Ishikawa (cell line): Measurements from ENCODE around the gene BAHD1.

Source experiments
- CEBPB ChIP-seq: IDR thresholded peaks from 2 replicates; pipeline ENCODE4 v1.6.1; 2012
- CREB1 ChIP-seq: IDR thresholded peaks from 2 replicates; pipeline ENCODE4 v1.6.1; 2012; ENCODE audit warnings: low read depth
- EGR1 ChIP-seq: IDR thresholded peaks from 2 replicates; pipeline ENCODE4 v1.6.1; 2012
- EP300 ChIP-seq: IDR thresholded peaks from 2 replicates; pipeline ENCODE4 v1.6.1; 2012; ENCODE audit warnings: borderline replicate concordance
- FOXM1 ChIP-seq: IDR thresholded peaks from 2 replicates; pipeline ENCODE4 v1.6.1; 2012; ENCODE audit warnings: low read depth, borderline replicate concordance
- NFIC ChIP-seq: IDR thresholded peaks from 2 replicates; pipeline ENCODE4 v1.6.1; 2012
- RAD21 ChIP-seq: IDR thresholded peaks from 2 replicates; pipeline ENCODE4 v1.6.1; 2012; ENCODE audit warnings: low read depth
- TAF1 ChIP-seq: IDR thresholded peaks from 2 replicates; pipeline ENCODE4 v1.6.1; 2012; ENCODE audit warnings: low read depth, mild to moderate bottlenecking
- TCF12 ChIP-seq: IDR thresholded peaks from 2 replicates; pipeline ENCODE4 v1.6.1; 2012; ENCODE audit warnings: low read depth
- TEAD4 ChIP-seq: IDR thresholded peaks from 2 replicates; pipeline ENCODE4 v1.6.1; 2012
- YY1 ChIP-seq: IDR thresholded peaks from 2 replicates; pipeline ENCODE4 v1.6.1; 2012; ENCODE audit warnings: low read depth
- ZBTB7A ChIP-seq: IDR thresholded peaks from 2 replicates; pipeline ENCODE4 v1.6.1; 2012; ENCODE audit warnings: low read depth
- TF ChIP-seq, protein P1 (sequence below): IDR thresholded peaks from 2 replicates; pipeline ENCODE4 v1.6.1; 2012; ENCODE audit warnings: low read depth, mild to moderate bottlenecking
- TF ChIP-seq, protein P2 (sequence below): IDR thresholded peaks from 2 replicates; pipeline ENCODE4 v1.6.1; 2012
- TF ChIP-seq, protein P3 (sequence below): IDR thresholded peaks from 2 replicates; pipeline ENCODE4 v1.6.1; 2012

BAHD1 gene

GRCh38 chr15:40461958-40462357 is 21.2 kb downstream of the BAHD1 start:
- TF ChIP-seq, protein P1, sequence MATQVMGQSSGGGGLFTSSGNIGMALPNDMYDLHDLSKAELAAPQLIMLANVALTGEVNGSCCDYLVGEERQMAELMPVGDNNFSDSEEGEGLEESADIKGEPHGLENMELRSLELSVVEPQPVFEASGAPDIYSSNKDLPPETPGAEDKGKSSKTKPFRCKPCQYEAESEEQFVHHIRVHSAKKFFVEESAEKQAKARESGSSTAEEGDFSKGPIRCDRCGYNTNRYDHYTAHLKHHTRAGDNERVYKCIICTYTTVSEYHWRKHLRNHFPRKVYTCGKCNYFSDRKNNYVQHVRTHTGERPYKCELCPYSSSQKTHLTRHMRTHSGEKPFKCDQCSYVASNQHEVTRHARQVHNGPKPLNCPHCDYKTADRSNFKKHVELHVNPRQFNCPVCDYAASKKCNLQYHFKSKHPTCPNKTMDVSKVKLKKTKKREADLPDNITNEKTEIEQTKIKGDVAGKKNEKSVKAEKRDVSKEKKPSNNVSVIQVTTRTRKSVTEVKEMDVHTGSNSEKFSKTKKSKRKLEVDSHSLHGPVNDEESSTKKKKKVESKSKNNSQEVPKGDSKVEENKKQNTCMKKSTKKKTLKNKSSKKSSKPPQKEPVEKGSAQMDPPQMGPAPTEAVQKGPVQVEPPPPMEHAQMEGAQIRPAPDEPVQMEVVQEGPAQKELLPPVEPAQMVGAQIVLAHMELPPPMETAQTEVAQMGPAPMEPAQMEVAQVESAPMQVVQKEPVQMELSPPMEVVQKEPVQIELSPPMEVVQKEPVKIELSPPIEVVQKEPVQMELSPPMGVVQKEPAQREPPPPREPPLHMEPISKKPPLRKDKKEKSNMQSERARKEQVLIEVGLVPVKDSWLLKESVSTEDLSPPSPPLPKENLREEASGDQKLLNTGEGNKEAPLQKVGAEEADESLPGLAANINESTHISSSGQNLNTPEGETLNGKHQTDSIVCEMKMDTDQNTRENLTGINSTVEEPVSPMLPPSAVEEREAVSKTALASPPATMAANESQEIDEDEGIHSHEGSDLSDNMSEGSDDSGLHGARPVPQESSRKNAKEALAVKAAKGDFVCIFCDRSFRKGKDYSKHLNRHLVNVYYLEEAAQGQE: no peak
- no peak for TF ChIP-seq NFIC
- no peak for TF ChIP-seq RAD21
- TF ChIP-seq CEBPB: no peak
- TF ChIP-seq FOXM1: no peak
- no peak for TF ChIP-seq YY1
- TF ChIP-seq TCF12: no peak
- no peak for TF ChIP-seq ZBTB7A

DNA sequence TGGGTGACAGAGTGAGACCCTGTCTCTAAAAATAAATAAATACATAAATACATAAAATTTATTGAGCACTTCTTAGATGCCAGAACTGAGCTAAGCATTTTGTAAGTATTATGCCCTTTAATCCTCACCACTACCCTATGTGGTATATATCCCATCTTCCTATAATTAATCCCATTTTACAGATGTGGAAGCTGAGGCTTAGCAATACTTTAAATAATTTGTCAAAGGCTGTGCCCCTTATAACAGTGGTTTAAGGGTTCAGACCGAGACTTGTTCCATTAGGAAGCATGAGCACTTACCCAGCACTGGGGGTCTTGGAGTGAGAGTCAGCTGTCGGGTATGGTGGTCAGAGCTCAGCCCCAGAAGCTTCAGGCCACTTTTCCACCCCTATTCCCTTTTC is 22.5 kb downstream of the BAHD1 start:
- TF ChIP-seq EP300: no peak
- no peak for TF ChIP-seq EGR1
- no peak for TF ChIP-seq TCF12
- TF ChIP-seq CREB1: no peak
- TF ChIP-seq, protein P2, sequence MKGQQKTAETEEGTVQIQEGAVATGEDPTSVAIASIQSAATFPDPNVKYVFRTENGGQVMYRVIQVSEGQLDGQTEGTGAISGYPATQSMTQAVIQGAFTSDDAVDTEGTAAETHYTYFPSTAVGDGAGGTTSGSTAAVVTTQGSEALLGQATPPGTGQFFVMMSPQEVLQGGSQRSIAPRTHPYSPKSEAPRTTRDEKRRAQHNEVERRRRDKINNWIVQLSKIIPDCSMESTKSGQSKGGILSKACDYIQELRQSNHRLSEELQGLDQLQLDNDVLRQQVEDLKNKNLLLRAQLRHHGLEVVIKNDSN: no peak
- TF ChIP-seq ZBTB7A: no peak
- TF ChIP-seq FOXM1: no peak
- TF ChIP-seq, protein P1: no peak
- TF ChIP-seq TAF1: no peak
- TF ChIP-seq CEBPB: no peak

GRCh38 chr15:40463886-40464545 is 23.3 kb downstream of the BAHD1 start:
- no peak for TF ChIP-seq FOXM1
- TF ChIP-seq, protein P3, sequence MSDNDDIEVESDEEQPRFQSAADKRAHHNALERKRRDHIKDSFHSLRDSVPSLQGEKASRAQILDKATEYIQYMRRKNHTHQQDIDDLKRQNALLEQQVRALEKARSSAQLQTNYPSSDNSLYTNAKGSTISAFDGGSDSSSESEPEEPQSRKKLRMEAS: no peak
- no peak for TF ChIP-seq YY1
- no peak for TF ChIP-seq RAD21
- no peak for TF ChIP-seq EGR1
- TF ChIP-seq NFIC: no peak
- TF ChIP-seq TCF12: no peak
- no peak for TF ChIP-seq CEBPB
- TF ChIP-seq EP300: no peak
- no peak for TF ChIP-seq TAF1

GRCh38 chr15:40464595-40465185 is 23.9 kb downstream of the BAHD1 start:
- no peak for TF ChIP-seq NFIC
- no peak for TF ChIP-seq EP300
- no peak for TF ChIP-seq YY1
- TF ChIP-seq, protein P2: no peak
- no peak for TF ChIP-seq TCF12
- no peak for TF ChIP-seq RAD21
- TF ChIP-seq ZBTB7A: no peak
- no peak for TF ChIP-seq CREB1
- TF ChIP-seq EGR1: no peak
- TF ChIP-seq, protein P1: no peak
- TF ChIP-seq TEAD4: no peak
- no peak for TF ChIP-seq CEBPB
- no peak for TF ChIP-seq FOXM1
- TF ChIP-seq, protein P3: no peak
- no peak for TF ChIP-seq TAF1
